Effector CD4-positive, alpha-beta T cell (primary cell): ENCODE results near the gene NDUFAF2.
A peak's percentile ranks its signal among the peaks of the same experiment; 100 is the strongest.
"Not testable (repeated sequence)": the region's sequence is repeated elsewhere in the genome, so short reads cannot be mapped to it uniquely, and the experiment has no call there.

Source experiments
- DNase-seq: peaks from one replicate; pipeline ENCODE4 v3.0.0-alpha.2; 2020
- total RNA-seq: gene quantifications from one replicate; lab custom pipeline; 2026; lab: John Stamatoyannopoulos, UW

NDUFAF2 gene
- total RNA-seq, result 6.8 reads per million, percentile 25 among the genes with 10 or more reads in this experiment

- DNase-seq, result peak; percentile 85
Observed at GRCh38 chr5:60944904-60945812, at the start of gene NDUFAF2, which contains the start of gene ERCC8. Gene NDUFAF2, plus strand, starts transcription at chr5:60945205. Its CDS starts 51 bp downstream, at chr5:60945256. Gene ERCC8, minus strand, starts transcription at chr5:60945070. Its CDS starts 62 bp downstream, at chr5:60945008.

DNA sequence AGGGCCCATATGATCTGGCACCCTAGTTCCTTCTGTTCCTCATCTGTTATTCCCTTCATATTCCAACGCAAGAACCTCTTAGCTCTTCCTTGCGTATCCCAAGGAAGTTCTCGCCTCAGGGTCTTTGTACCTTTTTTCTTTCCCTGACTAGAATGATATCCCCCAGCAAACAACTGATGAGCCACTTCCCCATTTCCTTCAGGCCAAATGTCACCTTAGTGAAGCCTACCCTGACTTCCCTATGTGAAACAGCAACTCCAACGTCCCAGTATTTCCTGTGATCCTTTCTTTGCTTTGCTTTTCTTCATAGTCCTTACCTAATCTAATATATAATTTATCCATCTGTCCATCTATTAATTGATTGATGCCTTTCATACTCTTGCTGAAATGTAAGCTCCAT lies 48.0 kb upstream of the NDUFAF2 start:
- DNase-seq, result no peak

- no peak for DNase-seq
Observed at GRCh38 chr5:60903356-60903755, 41.6 kb upstream of the NDUFAF2 start.

GRCh38 chr5:60916646-60917045 lies 28.4 kb upstream of the NDUFAF2 start:
- no peak for DNase-seq

- no peak for DNase-seq
Observed at GRCh38 chr5:60918466-60918865, 26.5 kb upstream of the NDUFAF2 start.

GRCh38 chr5:60927450-60927849 lies 17.6 kb upstream of the NDUFAF2 start:
- DNase-seq, result no peak

DNA sequence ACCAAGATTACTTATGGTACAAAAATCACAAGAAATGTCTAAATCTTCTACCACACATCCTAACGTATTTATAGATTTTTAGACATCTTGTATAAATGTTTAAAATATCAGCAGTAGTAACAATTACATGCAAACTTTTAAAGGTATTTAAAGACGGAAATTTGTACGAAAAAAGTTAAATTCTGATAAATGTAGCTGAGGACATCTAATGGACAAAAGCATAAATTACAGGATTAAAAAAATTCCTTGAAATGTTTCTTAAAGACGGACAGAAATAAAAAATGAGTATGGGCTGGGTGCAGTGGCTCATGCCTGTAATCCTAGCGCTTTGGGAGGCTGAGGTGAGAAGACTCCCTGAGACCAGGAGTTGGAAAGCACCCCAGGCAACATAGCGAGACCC lies 16.0 kb upstream of the NDUFAF2 start:
- no peak for DNase-seq

GRCh38 chr5:60943624-60944023 lies 1.4 kb upstream of the NDUFAF2 start:
- no peak for DNase-seq

GRCh38 chr5:60945813-60946187 lies 795 bp downstream of the NDUFAF2 start:
- peak; percentile 2 for DNase-seq

DNA sequence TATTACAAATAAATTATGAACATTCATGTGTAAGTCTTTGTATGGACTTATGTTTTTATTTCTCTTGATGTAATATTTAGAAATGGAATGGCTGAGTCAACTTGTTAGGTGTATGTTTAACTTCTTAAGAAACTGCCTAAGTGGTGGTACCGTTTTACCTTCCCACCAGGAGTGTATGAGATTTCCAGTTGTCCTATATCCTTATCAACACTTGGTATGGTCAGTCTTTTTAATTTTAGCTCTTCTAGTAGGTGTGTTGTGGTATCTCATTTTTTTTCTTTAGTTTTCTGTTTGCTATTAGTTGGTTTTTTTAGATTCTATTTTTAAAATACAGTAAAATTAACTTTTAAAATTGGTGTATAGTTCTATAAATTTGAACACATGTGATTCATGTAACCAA lies 3.7 kb downstream of the NDUFAF2 start:
- DNase-seq, result no peak

- DNase-seq, result no peak
Observed at GRCh38 chr5:60955239-60955638, 10.2 kb downstream of the NDUFAF2 start.

GRCh38 chr5:60958088-60958487 lies 13.1 kb downstream of the NDUFAF2 start:
- no peak for DNase-seq

DNA sequence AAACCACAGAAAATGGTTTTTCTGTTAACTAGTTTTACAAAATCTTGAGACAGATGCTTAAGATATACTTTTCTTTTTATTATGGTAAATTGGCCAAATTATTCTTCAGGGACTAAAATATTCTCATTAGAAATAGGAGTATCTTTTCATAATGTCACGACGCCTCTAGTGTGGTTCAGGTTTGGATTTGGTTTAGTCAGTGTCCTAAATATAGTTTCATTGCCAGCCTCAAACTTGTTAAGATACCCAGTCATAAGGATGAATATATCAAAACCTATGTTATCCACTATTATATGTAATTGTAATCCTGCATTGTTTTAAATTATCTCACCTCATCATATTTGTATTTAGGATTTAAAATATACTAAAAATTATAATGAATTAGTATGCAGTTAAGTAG lies 13.7 kb downstream of the NDUFAF2 start:
- no peak for DNase-seq

GRCh38 chr5:60959156-60959555 lies 14.2 kb downstream of the NDUFAF2 start:
- DNase-seq, result no peak

GRCh38 chr5:60960591-60960990 lies 15.6 kb downstream of the NDUFAF2 start:
- DNase-seq, result no peak

- DNase-seq, result no peak
Observed at GRCh38 chr5:60961685-60962084, 16.7 kb downstream of the NDUFAF2 start.

- no peak for DNase-seq
Observed at GRCh38 chr5:60972231-60972630, 27.2 kb downstream of the NDUFAF2 start.

- no peak for DNase-seq
Observed at GRCh38 chr5:60977956-60978737, 33.1 kb downstream of the NDUFAF2 start.

GRCh38 chr5:60978968-60979367 lies 34.0 kb downstream of the NDUFAF2 start:
- no peak for DNase-seq

DNA sequence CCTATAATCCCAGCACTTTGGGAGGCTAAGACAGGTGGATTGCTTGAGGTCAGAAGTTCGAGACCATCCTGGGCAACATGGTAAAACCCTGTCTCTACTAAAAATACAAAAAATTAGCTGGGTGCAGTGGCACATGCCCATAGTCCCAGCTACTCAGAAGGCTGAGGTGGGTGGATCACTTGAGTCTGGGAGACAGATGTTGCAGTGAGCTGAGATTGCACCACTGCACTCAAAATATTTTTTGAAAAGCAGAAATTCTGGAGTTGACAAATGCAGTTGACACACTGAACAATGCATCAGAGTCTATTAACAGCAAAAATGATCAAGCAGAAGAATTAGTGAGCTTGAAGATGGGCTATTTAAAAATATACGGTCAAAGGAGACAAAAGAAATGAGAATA lies 35.5 kb downstream of the NDUFAF2 start:
- DNase-seq, result no peak

DNA sequence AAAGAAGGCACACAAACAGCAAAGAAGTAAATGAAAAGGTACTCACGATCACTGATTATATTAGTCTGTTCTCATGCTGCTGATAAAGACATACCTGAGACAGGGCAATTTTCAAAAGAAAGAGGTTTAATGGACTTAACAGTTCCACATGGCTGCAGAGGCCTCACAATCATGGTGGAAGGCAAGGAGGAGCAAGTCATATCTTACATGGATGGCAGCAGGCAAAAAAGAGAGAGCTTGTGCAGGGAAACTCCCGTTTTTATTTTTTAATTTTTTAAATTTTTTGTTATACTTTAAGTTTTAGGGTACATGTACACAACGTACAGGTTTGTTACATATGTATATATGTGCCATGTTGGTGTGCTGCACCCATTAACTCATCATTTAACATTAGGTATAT lies 37.1 kb downstream of the NDUFAF2 start:
- DNase-seq, result not testable (repeated sequence)

DNA sequence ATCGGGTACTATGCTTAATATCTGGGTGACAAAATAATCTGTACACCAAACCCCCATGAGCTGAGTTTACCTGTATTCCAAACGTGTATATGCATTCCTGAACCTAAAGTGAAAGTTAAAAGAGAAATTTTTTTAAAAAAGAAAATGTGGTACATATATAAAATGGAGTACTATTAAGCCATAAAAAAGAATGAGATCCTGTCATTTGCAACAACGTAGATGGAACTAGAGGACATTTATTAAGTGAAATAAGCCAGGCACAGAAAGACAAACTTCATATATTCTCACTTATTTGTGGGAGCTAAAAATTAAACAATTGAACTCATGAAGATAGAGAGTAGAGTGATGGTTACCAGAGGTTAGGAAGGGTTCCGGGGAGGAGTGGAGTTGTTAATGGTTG lies 44.8 kb downstream of the NDUFAF2 start:
- no peak for DNase-seq

GRCh38 chr5:60992871-60993270 lies 47.9 kb downstream of the NDUFAF2 start:
- DNase-seq, result no peak

- DNase-seq, result no peak
Observed at GRCh38 chr5:60993425-60993824, 48.4 kb downstream of the NDUFAF2 start.
